Spinal cord (tissue), 10 donors: ENCODE results near the gene PALD1. TPM values are rescaled to one million over a fixed set of nuclear protein-coding genes. Genes with fewer than 3 reads are reported as not detected.
"Not testable (repeated sequence)": the region's sequence is repeated elsewhere in the genome, so short reads cannot be mapped to it uniquely, and the experiment has no call there.

Source experiments
- DNase-seq, 6 donors: peaks; one replicate each; pipeline versions ENCODE4 v3.0.0 to v3.0.0-alpha.2; 2013 to 2015; ENCODE audit warnings: low spot score in 6 of 6, low read depth in 4 of 6
- H3K27ac ChIP-seq: one replicate; pipeline ENCODE4 v1.5.1; 2013; ENCODE audit warnings: low read depth, low read length, control low read depth
- H3K27me3 ChIP-seq: one replicate; pipeline ENCODE4 v1.6.1; 2013; ENCODE audit warnings: low read length; ENCODE audit not compliant: control insufficient read depth, insufficient read depth
- H3K36me3 ChIP-seq: one replicate; pipeline ENCODE4 v1.6.1; 2013; ENCODE audit warnings: low read length; ENCODE audit not compliant: control insufficient read depth, insufficient read depth
- H3K4me1 ChIP-seq: one replicate; pipeline ENCODE4 v1.6.1; 2013; ENCODE audit warnings: low read length; ENCODE audit not compliant: control insufficient read depth, insufficient read depth
- H3K4me3 ChIP-seq: one replicate; pipeline ENCODE4 v1.5.1; 2013; ENCODE audit warnings: low read depth, low read length, control low read depth
- H3K9me3 ChIP-seq: one replicate; pipeline ENCODE4 v1.6.1; 2013; ENCODE audit warnings: low read length; ENCODE audit not compliant: control insufficient read depth, insufficient read depth
- WGBS: methylation state at CpG from one replicate; pipeline ENCODE4 v1.1.5; 2013; ENCODE audit warnings: missing lambda C conversion rate; ENCODE audit not compliant: insufficient coverage; 5-methylcytosine and 5-hydroxymethylcytosine counted together
- polyA plus RNA-seq, 2 donors: library from polyadenylated mRNA; unstranded; fragments of 120-200 nt; gene quantifications; one replicate each; pipeline ENCODE4 v1.2.1, GENCODE V29; 2013; ENCODE audit not compliant: insufficient read length in 2 of 2
- total RNA-seq, 2 donors: library from RNA; depleted of rRNA in 1 of 2; stranded (reverse); fragments of 120-200 nt in 1 of 2; fragments of >200 nt in 1 of 2; gene quantifications; one replicate each; pipeline versions ENCODE4 v1.2.3 to v1.2.4, GENCODE V29; 2013 to 2014
- donor health status: healthy.

PALD1 gene
- total and polyA plus RNA-seq, 4 donors = 10.0 to 26.3 (median 24.1) TPM

DNA sequence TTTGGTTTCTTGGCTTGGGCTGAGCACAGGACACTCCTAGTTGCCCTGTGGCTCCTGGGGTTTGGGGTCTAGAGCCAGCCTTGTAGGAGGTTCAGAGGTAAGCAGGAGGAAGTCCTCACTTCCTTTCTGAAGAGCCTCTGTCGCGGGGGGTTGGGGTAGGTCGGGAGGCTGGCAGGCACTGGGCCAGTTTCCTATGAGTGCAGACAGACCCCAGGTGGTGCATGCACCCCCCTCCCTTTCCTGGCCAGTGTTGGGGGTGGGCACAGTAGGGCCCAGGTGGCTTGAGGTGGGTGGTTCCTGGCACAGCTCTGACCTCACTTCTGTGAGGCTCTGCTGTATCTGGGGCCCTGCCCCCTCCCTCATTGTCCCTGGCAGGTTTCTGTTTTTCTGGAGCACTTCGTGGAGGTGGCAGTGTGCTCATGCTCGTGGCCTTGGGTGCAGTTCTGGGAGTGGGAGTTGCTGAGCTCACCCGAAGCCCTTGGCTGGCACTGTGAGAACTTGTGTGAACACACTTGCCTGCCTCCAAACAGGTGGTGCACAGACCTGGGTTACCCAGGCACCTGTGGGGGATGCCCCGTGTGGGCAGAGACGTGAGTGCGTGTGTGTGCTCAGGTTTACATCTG lies 1.8 kb downstream of the PALD1 start:
- peaks cover 8% of the 10 kb centered on the region for H3K36me3 ChIP-seq
- H3K9me3 ChIP-seq = no peaks in the 10 kb centered on the region
- H3K27ac ChIP-seq = no peak overlapping the region
- no peak for DNase-seq
- 73% methylated on average over 5 of the region's 9 CpGs for WGBS
- H3K27me3 ChIP-seq = no peaks in the 10 kb centered on the region
- peaks cover 59% of the 10 kb centered on the region for H3K4me1 ChIP-seq
- peak overlapping the region; percentile 41 for H3K4me3 ChIP-seq

DNA sequence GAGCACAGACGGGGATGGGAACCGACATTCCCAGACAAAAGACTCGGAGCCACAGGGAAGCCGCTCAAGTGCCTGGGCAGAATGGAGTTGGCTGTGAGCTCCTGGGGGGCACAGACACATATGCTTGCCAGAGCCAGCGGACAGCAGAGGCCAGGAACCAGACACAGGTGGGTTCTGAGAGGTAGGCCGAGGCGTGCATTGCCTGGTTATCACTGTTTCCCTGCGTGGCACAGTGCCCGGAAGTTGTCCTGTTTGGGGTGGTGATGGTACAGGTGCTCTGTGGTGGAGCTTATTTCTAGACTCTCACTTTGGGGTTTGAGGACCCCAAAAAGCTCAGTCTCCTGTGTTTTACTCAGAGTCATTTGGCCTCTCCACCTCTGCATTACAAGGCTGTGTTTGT lies 2.5 kb downstream of the PALD1 start:
- Histone ChIP-seq H3K27ac (no peak overlapping the region), H3K36me3 (peaks cover 8% of the 10 kb centered on the region), H3K4me1 (peaks cover 59% of the 10 kb centered on the region), H3K27me3 (no peaks in the 10 kb centered on the region), H3K9me3 (no peaks in the 10 kb centered on the region), H3K4me3 (no peak overlapping the region)
- DNase-seq = no peak
- WGBS = 75% methylated on average over 9 of the region's 9 CpGs

DNA sequence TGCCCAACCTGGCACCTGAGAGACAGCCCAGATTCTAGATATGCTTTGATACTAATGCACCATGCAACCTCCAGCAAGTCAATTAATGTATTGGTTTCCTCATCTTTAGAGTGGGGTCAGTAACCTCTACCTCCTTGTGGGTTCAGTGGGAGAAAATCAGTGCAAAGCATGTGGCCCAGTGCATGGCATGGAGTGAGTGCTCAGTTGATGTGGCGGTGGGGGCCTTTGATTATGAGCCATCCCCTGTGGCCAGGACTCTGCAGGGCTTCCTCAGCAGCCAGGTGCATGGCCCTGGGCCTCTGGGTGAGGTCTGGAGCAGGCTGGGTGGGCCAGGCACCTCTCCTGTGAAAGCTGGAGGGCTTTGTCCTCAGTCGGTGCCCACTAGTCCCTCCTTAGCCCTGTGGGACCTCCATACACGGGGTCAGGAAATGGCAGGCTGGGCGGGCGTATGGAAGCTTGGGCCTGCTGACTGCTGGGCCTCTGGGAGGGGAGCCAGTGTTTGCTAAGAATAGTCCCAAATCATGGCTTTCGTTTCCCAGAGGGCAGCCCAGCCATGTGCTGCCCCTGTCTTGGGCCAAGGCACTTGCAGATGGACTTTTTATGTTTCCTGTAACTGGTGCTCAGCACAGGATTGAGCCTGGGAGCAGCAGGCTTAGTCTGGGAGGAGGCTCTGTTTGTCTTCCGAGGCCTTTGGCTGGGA lies 3.4 kb downstream of the PALD1 start:
- H3K27me3 ChIP-seq = no peaks in the 10 kb centered on the region
- peaks cover 8% of the 10 kb centered on the region for H3K36me3 ChIP-seq
- 47% methylated on average over 7 of the region's 7 CpGs for WGBS
- H3K4me3 ChIP-seq = no peak overlapping the region
- peak in 1 of 6 donors; percentile 67 for DNase-seq
- H3K9me3 ChIP-seq = no peaks in the 10 kb centered on the region
- H3K4me1 ChIP-seq = peaks cover 59% of the 10 kb centered on the region
- peak overlapping the region; percentile 61 for H3K27ac ChIP-seq

DNA sequence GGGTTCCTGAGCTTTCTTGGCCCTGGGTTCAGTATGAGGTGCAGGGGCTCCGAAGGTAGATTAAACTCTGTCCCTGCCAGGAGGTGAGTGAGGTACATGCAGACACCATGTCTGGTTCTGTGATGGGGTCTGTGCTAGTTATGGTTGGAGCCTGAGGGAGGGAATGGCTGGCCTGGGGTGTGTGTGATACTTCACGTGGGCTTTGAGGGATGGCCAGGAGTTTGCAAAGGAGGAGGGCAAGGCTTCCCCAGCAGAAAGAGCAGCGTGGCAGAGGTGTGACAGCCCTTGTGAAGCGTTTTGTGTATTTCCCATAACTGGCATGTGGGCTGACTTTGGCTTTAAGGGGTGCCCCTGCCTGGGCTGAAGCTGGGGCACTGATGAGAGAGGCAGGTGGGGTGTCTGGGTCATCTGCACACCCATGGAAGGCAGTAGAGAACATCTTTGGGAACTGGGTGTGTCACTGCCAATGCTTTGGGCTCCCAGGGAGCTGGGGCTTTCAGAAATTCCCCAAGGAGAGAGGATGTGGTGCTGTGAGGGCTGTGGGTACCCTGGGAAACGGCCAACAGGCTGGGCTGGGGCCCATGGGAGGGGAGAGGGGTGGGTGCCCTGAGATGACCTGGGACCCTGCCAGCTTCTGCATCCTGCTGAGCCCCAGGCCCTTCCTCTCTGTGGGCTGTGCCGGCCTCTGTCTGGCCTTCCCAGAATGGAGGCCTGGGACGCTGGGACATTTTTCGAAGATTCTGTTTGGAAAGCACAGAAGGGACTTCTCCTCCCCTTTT lies 4.6 kb downstream of the PALD1 start:
- Histone ChIP-seq H3K9me3 (no peaks in the 10 kb centered on the region), H3K36me3 (peaks cover 8% of the 10 kb centered on the region), H3K4me1 (peaks cover 51% of the 10 kb centered on the region), H3K4me3 (no peak overlapping the region), H3K27me3 (no peaks in the 10 kb centered on the region), H3K27ac (peak overlapping the region; percentile 61)
- 63% methylated on average over 6 of the region's 8 CpGs for WGBS
- no peak for DNase-seq

DNA sequence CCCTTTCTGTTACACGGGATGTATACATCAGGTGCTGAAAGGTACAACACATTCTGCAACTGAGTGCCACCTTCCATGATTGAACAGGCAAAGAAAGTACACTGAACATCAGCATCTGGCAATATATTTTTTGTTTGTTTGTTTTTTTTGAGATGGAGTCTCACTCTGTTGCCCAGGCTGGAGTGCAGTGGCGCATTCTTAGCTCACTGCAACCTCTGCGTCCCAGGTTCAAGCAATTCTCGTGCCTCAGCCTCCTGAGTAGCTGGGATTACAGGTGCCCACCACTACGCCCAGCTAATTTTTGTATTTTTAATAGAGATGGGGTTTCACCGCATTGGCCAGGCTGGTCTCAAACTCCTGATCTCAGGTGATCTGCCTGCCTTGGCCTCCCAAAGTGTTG lies 5.3 kb downstream of the PALD1 start:
- H3K36me3 ChIP-seq, H3K27ac ChIP-seq, H3K4me3 ChIP-seq, DNase-seq, H3K9me3 ChIP-seq, H3K27me3 ChIP-seq: not testable (repeated sequence)
- peaks cover 52% of the 10 kb centered on the region for H3K4me1 ChIP-seq
- 95% methylated on average over 4 of the region's 6 CpGs for WGBS

DNA sequence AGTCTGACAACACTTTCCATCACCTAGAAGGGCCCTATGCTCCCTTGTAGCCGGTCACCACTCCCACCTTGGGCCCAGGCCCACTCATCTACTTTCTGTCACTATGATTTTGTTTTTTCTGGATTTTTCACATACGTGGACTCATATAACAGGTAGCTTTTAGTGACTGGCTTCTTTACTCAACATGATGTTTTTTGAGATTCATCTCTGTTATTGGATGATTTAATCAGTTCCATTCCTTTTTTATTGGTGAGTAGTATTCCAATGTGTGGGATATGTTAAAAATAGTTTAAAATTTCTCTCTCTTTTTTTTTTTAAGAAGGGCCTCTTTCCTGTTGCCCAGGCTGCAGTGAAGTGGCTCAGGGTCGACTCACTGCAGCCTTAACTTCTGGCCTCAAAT lies 9.3 kb downstream of the PALD1 start:
- H3K27me3 ChIP-seq = no peaks in the 10 kb centered on the region
- no peak overlapping the region for H3K4me3 ChIP-seq
- H3K9me3 ChIP-seq = no peaks in the 10 kb centered on the region
- 100% methylated on average over 1 of the region's 3 CpGs for WGBS
- DNase-seq = no peak
- H3K4me1 ChIP-seq = peaks cover 18% of the 10 kb centered on the region
- H3K27ac ChIP-seq = no peak overlapping the region
- H3K36me3 ChIP-seq = peaks cover 5% of the 10 kb centered on the region

DNA sequence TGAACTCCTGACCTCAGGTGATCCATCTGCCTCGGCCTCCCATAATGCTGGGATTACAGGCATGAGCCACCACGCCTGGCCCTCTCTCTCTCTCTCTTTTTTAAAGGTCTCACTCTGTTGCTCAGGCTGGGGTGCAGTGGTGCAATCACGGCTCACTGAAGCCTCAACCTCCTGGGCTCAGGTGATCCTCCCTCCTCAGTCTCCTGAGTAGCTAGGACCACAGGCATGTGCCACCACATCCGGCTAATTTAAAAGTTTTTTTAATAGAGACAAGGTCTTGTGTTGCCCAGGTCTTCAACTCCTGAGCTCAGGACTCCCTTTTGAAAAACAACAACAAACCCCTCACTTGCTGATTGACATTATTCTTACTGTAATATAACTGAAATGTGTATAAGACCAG lies 11.6 kb downstream of the PALD1 start:
- DNase-seq = no peak
- Histone ChIP-seq H3K27me3 (no peaks in the 10 kb centered on the region), H3K27ac (no peak overlapping the region), H3K4me3 (no peak overlapping the region), H3K36me3 (no peaks in the 10 kb centered on the region), H3K4me1 (peaks cover 14% of the 10 kb centered on the region), H3K9me3 (no peaks in the 10 kb centered on the region)
- WGBS = 89% methylated on average over 3 of the region's 4 CpGs

DNA sequence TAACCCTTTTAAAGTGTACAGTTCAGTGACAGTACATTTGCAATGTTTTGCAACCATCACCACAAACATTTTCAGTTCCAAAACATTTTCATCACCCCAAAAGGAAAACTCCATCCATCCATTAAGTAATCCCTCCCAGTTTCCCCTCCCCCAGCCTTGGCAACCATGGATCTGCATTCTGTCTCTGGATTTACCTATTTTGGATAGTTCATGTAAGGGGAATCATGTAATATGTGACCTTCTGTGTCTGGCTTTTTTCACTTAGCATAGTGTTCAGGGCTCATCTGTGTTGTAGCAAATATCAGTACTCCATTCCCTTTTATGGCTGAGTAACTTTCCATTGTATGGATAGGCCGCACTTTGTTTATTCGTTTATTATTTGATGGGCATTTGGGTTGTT lies 13.0 kb downstream of the PALD1 start:
- WGBS = 100% methylated on average over 1 of the region's 2 CpGs
- Histone ChIP-seq H3K4me1 (peaks cover 14% of the 10 kb centered on the region), H3K9me3 (no peaks in the 10 kb centered on the region), H3K27me3 (no peaks in the 10 kb centered on the region), H3K27ac (no peak overlapping the region), H3K4me3 (no peak overlapping the region), H3K36me3 (no peaks in the 10 kb centered on the region)
- DNase-seq = no peak

DNA sequence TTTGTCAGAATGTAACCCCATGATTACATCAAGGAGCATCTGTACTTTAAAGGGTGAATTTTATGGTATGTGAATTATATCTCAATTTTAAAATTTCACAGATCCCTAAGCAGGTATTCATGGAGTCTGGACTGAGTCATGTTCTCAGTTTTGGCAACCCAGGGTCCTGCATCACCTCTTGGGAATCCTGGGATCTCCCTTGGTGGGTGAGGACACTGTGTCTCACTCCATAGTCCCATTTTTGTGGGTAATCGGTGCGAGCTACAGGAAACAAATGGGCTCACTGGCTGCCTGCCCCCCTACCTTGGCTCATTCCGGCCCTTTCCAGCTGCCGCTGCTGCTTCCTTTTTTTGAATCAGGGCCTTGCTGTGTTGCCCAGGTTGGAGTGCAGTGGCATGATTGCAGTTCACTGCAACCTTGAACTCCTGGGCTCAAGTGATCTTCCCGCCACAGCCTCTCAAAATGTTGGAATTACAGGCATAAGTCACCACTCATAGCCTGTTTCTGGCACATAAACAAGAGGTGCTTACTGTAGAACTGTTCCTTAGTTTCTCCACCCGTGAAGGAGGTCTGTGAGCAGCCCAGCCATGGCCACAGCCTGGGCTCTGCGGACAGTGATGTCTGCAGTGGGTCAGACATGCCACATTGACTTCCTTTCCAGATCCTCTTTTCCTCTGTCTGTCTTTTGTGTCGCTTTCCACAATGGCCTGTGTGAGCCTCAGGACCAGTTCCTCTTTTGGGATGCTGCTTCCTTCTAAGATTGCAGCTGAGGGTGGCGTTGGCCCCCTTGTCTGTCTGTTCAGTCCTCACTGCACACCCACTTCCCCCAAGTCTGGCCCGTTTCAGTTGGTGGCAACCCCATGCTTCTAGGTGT lies 14.5 kb downstream of the PALD1 start:
- Histone ChIP-seq H3K4me3 (no peak overlapping the region), H3K4me1 (peaks cover 21% of the 10 kb centered on the region), H3K27ac (no peak overlapping the region), H3K27me3 (no peaks in the 10 kb centered on the region), H3K36me3 (peaks cover 2% of the 10 kb centered on the region), H3K9me3 (no peaks in the 10 kb centered on the region)
- WGBS = 75% methylated on average over 10 of the region's 10 CpGs
- no peak for DNase-seq
